ENCODE measurements around the gene WDR90.

WDR90 gene

DNA sequence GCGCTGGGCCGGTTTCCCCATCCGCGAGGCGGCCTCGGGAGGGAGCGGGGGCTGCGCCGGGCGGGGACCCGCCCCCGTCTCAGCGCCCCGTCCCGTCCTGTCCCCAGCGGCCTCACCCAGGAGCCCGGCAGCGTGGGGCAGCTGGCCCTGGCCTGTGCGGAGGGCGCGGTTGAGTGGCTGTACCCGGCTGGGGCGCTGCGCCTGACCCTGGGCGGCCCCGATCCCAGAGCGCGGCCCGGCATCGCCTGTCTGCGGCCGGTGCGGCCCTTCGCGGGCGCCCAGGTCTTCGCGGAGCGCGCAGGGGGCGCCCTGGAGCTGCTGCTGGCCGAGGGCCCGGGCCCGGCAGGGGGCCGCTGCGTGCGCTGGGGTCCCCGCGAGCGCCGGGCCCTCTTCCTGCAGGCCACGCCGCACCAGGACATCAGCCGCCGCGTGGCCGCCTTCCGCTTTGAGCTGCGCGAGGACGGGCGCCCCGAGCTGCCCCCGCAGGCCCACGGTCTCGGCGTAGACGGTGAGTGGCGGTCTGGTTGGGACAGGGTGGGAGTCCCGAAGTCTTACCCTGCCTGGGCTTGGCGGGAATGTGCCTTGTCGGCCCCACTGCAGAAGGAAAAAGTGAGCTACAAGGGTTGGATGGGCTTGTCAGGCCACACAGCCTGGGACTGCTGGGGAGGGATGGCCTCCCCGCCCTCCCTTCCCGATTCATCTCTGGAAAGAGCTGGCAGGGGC is 66.5 kb downstream of the WDR90 start:
- in situ Hi-C loops (cut with MboI; ENCODE audit: low pct_unique_long_range_greater_than_20kb, low sequenced_read_pairs, unreplicated experiment), result no loop called here
- DNase-seq (ENCODE audit: low spot score), result peak; percentile 69
- TF ChIP-seq, protein P1, sequence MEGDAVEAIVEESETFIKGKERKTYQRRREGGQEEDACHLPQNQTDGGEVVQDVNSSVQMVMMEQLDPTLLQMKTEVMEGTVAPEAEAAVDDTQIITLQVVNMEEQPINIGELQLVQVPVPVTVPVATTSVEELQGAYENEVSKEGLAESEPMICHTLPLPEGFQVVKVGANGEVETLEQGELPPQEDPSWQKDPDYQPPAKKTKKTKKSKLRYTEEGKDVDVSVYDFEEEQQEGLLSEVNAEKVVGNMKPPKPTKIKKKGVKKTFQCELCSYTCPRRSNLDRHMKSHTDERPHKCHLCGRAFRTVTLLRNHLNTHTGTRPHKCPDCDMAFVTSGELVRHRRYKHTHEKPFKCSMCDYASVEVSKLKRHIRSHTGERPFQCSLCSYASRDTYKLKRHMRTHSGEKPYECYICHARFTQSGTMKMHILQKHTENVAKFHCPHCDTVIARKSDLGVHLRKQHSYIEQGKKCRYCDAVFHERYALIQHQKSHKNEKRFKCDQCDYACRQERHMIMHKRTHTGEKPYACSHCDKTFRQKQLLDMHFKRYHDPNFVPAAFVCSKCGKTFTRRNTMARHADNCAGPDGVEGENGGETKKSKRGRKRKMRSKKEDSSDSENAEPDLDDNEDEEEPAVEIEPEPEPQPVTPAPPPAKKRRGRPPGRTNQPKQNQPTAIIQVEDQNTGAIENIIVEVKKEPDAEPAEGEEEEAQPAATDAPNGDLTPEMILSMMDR (IDR thresholded peaks at IDR 0.05; ENCODE audit: extremely low read depth, insufficient read depth, missing control alignments), result peak; percentile 42

DNA sequence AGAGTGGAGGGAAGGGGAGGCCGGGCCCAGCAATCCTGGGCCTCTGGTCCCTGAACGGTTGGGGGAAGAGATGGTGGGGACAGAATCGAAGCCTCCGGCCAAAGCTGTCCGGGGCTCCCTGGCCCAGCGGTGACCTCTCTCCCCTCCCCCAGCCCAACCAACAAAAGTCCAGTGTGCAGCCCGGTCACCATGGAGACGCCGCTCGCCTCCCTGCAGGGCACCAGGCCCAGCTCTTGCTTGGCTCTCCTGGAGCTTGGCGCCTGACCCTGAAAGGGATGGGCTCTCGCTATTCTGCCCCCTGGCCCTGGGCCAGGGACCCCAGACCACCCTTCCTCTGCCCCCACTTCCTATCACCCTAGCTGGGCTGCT is 67.0 kb downstream of the WDR90 start:
- in situ Hi-C loops (cut with MboI; ENCODE audit: low pct_unique_long_range_greater_than_20kb, low sequenced_read_pairs, unreplicated experiment), result no loop called here
- TF ChIP-seq, protein P1 (IDR thresholded peaks at IDR 0.05; ENCODE audit: extremely low read depth, insufficient read depth, missing control alignments), result no peak
- no peak for DNase-seq (ENCODE audit: low spot score)

DNA sequence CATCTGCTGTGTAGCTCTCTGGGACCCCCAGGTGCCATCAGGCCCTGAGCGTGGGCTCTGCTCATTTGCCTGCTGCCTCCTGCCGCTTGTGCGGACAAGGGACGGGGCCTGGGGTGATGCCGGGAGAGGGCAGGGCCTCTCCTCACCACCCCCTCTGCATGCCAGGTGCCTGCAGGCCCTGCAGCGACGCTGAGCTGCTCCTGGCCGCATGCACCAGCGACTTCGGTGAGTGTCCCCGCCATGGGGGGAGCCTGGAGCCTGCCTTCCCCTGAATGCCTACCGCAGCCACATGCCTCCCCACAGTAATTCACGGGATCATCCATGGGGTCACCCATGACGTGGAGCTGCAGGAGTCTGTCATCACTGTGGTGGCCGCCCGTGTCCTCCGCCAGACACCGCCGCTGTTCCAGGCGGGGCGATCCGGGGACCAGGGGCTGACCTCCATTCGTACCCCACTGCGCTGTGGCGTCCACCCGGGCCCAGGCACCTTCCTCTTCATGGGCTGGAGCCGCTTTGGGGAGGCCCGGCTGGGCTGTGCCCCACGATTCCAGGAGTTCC is 67.7 kb downstream of the WDR90 start:
- DNase-seq (ENCODE audit: low spot score), result no peak
- in situ Hi-C loops (cut with MboI; ENCODE audit: low pct_unique_long_range_greater_than_20kb, low sequenced_read_pairs, unreplicated experiment), result no loop called here
- TF ChIP-seq, protein P1 (IDR thresholded peaks at IDR 0.05; ENCODE audit: extremely low read depth, insufficient read depth, missing control alignments), result no peak
